HuH-7.5 (cell line): ENCODE results near the gene RAET1G.
A peak's percentile ranks its signal among the peaks of the same experiment; 100 is the strongest.
"Not testable (repeated sequence)": the region's sequence is repeated elsewhere in the genome, so short reads cannot be mapped to it uniquely, and the experiment has no call there.

ENCODE experiments used
- DNase-seq: peaks from one replicate; pipeline ENCODE4 v3.0.0; 2011; ENCODE audit warnings: low spot score

Gene RAET1G

DNA sequence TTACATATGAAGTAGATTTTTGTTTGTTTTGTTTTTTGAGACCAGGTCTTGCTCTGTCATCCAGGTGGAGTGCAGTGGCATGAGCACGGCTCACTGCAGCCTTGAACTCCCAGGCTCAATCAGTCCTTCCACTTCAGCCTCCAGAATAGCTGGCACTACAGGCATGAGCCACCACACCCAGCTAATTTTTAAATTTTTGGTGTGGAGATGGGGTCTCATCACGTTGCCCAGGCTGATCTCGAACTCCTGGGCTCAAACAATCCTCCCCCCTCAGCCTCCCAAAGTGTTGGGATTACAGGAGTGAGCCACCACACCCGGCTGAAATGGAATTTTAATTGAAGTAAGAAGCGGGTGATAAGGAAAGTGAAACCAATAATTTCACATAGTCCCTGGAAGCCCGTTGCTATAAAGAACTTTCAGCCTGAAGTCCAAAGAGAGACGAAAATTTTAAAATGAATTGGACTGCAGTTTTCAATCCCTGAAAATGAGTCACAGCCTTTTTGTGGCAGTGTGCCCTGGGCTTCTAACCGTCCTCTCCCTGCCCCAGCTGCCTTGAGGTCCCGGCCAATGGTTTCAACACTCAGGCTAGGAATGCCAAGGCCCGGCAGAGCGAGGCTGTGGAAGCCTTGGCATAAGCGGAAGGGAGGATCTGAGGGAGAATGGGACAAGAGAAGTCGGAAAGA lies 25.8 kb downstream of the RAET1G start:
- DNase-seq, result no peak

DNA sequence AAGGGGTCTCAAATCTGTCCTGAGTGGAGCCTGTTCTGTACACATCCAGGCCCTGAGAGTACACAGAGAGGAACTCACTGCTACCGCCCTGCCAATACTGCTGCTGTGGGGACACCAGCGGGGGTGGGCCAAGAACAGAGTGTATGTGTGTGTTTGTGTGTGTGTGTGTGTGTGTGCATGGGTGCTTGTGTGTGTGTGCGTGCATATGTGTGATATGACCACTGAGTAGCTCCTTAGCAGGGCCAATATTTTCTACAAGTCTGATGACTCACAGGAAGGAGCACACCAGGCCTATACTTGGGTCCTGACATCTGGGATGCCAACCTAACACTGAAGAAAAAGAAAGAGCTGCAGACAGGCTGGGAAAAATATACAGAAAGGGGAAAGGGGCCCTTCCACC lies 26.4 kb downstream of the RAET1G start:
- DNase-seq, result no peak

- no peak for DNase-seq
Measured at GRCh38 chr6:149895833-149896271, 27.1 kb downstream of the RAET1G start.

GRCh38 chr6:149895048-149895590 lies 27.8 kb downstream of the RAET1G start:
- DNase-seq, result no peak

- DNase-seq, result not testable (repeated sequence)
Measured at GRCh38 chr6:149891864-149892263, 31.1 kb downstream of the RAET1G start.

DNA sequence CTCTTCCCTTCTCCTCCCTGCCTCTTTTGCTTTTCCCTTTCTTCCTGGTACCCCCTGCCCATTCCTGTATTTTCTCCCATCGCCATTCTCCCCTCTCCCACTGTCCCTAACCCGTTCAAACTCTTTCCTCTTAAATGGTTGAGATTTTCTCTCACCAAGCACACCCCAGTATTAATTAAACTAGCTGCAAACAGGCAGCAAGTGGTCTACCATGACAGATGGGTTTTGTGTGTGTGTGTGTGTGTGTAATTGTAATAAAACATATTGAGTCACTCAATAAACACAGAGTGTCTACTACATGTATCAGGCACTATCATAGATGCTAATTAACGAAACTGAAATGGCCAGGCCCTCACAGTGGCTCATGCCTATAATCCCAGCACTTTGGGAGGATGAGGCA lies 31.7 kb downstream of the RAET1G start:
- no peak for DNase-seq

DNA sequence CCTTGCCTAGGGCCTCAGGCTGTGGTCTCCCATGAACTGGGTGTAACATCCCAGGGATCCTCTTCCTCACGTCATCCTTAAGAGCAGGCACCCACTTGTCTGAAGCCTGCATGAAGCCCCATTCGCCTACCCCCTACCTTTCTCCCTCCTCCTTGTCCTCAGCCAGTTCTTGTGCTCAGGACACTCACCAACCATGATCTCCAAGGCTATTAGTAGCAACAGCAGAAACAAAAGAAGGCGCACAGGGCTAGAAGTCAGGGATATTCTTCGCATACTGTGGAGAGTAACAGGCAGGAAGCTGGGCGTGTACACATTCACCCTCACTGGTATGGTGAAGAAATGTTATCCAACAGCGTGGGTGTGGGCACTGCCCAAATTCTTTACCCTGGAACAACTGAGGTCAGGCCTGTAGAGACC lies 32.3 kb downstream of the RAET1G start:
- no peak for DNase-seq

DNA sequence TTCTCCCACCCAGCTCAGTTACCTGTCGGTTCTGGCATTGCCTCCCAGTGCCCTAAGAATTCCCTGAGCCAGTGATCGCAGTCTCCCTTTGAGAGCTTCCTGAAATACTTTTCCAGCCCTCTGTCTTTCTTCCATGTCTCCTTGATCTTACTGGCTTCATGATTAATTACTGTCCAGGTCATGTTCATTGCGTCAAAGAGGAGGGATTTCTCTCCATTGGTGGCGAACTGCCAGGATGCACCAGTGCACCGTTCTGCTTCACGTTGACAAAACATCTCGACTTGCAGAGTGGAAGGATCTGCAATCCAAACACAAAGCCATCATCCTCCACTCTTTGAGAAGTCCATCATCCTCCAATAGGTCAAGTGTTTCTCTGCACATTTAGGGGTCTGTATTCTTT lies 33.6 kb downstream of the RAET1G start:
- DNase-seq, result no peak

- DNase-seq, result no peak
Measured at GRCh38 chr6:149888659-149889058, 34.3 kb downstream of the RAET1G start.

- DNase-seq, result no peak
Measured at GRCh38 chr6:149888093-149888492, 34.8 kb downstream of the RAET1G start.

DNA sequence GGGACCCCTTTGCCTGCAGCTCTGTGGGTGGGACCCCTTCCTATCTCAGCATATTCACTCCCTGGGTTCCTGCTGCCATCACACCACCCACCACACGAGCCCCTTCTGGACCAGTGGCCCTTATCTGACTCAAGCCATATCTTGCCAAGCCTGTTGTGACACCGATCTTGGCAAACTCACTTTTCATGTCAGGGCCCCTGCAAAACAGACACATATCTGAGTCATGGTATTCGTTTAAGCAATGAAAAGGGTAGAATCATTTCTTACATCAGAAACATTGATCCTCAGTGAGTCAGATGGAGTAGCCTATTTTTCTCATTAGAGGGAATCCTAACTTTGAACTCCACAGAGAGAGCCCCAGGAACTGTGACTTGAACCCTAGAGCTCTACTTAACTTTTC lies 35.6 kb downstream of the RAET1G start:
- no peak for DNase-seq

- no peak for DNase-seq
Measured at GRCh38 chr6:149885888-149886287, 37.0 kb downstream of the RAET1G start.

DNA sequence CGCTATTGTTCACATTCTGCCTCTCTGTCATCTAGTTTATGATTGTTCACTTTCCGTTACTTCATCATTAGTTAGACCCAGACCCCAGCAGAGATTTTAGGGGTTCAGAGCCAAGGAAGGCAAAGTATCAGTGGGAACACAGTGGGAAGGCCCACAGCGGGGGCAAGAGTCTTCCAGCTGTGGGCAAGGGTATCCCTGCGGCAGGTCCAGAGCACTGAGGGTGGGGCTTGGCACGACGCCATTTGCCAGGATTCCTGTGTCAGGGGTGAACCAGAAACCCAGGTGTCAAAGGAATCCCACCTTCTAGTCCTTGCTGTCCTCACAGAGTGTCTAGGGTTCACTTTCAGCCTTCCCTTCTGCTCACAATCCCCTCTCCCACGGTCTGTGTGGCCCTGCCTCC lies 38.3 kb downstream of the RAET1G start:
- no peak for DNase-seq

- DNase-seq, result no peak
Measured at GRCh38 chr6:149884215-149884614, 38.7 kb downstream of the RAET1G start.

DNA sequence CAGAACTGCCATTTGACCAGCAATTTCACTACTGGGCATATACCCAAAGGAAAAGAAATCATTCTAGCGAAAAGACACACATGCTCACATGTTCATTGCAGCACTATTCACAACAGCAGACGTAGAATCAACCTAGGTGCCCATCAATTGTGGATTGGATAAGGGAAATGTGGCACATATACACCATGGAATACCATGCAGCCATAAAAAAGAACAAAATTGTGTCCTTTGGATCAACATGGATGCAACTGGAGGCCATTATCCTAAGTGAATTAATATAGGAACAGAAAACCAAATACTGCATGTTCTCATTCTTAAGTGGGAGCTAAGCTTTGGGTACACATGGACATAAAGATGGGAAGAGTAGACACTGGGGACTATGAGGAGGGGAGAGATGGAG lies 41.1 kb downstream of the RAET1G start:
- no peak for DNase-seq

- DNase-seq, result no peak
Measured at GRCh38 chr6:149881066-149881766, 41.7 kb downstream of the RAET1G start.

GRCh38 chr6:149877659-149878058 lies 45.3 kb downstream of the RAET1G start:
- DNase-seq, result no peak

GRCh38 chr6:149876241-149876933 lies 46.5 kb downstream of the RAET1G start:
- no peak for DNase-seq

GRCh38 chr6:149872233-149872632 lies 50.7 kb downstream of the RAET1G start:
- no peak for DNase-seq

GRCh38 chr6:149871182-149871581 lies 51.7 kb downstream of the RAET1G start:
- DNase-seq, result no peak

GRCh38 chr6:149869275-149869892 lies 53.5 kb downstream of the RAET1G start:
- DNase-seq, result no peak

- DNase-seq, result peak; percentile 80
Measured at GRCh38 chr6:149867876-149868640, 54.9 kb downstream of the RAET1G start.
